ENCODE results near the gene CASP6.

CASP6 gene

DNA sequence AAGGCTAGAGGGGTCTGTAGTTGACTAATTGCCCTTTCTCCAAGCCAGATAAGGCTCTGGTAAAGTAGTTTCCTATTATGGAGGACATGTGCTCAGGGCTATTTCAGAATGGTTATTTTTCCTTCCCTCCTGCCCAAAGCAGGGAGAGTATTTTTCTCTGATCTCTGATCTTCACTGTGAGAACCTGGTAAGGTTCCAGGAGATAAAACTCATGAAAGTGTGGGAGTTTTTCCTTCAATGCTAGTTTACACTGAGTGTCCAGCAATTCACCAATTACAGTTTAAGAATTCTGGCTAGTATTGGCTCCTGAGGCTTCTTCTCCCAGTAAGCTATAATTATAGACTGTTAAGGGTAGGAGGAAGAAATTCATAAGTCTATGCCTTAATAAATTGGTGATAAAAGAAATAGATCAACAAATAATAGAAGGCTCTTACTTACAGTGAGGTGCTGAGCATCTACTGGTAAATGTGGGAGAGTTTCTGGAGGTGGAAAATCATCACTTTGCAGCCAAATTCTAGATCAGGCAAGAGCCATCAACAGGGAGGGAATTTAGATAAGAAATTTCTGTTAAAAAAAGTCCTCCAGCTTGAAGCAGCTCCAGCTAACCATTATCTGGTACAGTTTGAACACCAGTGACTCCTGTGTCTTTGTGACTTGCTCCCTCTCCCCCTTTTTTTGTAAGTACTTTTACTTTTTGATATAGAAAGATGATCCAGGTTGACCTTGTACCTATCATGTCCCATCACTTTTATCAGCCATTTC is 30.9 kb downstream of the CASP6 start:
- TF ChIP-seq, protein P1, sequence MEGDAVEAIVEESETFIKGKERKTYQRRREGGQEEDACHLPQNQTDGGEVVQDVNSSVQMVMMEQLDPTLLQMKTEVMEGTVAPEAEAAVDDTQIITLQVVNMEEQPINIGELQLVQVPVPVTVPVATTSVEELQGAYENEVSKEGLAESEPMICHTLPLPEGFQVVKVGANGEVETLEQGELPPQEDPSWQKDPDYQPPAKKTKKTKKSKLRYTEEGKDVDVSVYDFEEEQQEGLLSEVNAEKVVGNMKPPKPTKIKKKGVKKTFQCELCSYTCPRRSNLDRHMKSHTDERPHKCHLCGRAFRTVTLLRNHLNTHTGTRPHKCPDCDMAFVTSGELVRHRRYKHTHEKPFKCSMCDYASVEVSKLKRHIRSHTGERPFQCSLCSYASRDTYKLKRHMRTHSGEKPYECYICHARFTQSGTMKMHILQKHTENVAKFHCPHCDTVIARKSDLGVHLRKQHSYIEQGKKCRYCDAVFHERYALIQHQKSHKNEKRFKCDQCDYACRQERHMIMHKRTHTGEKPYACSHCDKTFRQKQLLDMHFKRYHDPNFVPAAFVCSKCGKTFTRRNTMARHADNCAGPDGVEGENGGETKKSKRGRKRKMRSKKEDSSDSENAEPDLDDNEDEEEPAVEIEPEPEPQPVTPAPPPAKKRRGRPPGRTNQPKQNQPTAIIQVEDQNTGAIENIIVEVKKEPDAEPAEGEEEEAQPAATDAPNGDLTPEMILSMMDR (IDR thresholded peaks at IDR 0.05; ENCODE audit: borderline replicate concordance, insufficient read depth, low read depth, low read length) = no peak
- no peak overlapping the region for H3K4me3 ChIP-seq (ENCODE audit: low read depth, low read length)

DNA sequence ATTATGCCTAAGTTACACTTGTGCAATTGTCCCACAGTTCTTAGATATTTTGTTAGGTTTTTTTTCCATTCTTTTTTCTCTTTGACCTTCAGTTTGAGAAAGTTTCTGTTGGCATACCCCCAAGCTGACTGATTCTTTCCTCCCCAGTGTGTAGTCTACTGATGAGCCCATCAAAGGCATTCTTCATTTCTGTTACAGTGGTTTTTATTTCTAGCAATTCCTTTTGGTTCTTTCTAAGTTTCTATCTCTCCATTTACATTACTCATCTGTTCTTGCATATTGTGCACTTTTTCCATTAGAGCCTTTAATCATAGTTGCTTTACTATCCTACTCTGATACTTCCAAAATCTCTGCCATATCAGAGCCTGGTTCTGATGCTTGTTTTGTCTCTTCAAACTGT is 31.9 kb downstream of the CASP6 start:
- TF ChIP-seq, protein P1 (IDR thresholded peaks at IDR 0.05; ENCODE audit: borderline replicate concordance, insufficient read depth, low read depth, low read length) = no peak
- H3K4me3 ChIP-seq (ENCODE audit: low read depth, low read length) = no peak overlapping the region

DNA sequence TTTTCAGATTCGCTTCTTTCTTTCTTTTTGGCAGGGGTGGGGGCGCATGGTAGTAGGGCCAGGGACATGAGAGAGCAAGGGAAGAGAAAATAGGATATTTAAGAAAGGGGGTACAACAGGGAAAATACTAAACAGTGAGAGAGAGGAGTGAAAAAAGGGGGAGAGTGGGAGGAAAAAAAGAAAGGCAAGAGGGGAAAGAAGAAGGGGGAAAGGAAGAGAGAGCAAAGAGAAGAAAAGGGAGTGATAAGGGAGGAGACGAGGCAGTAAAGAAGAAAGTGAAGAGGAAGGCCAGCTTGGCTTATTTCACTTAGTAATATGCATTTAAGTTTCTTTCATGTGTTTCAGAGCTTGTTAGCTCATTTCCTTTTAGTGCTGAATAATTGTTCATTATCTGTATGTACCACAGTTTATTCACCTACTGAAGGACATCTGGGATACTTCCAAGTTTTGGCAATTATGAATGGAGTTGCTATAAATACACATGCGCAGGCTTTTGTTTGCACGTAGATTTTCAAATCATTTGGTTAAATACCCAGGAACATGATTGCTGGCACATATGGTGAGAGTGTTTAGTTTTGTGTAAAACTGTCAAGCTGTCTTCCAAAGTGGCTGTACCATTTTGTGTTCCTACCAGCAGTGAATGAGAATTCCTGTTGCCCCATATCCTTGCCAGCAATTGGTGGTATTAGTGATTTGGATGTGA is 37.3 kb downstream of the CASP6 start:
- no peak overlapping the region for H3K4me3 ChIP-seq (ENCODE audit: low read depth, low read length)
- TF ChIP-seq, protein P1 (IDR thresholded peaks at IDR 0.05; ENCODE audit: borderline replicate concordance, insufficient read depth, low read depth, low read length) = no peak

DNA sequence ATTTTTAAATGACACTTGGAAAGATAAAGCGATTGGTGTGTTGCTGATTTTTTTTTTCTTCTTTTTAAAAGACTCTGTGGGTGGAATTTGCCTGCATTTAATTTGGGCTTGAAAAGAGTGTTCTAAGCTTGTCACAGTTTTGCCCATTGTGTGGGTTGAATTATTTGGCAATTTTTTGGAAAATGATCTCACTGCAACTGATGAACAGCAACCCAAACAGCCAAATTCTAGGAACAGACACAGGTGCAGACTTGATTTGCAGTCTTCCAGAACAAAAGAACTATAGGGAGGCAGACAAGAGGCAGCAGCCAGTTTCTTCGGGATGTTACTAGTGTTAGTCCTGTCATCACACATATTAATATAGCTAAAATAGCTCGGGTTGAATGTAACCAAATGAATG is 40.5 kb downstream of the CASP6 start:
- H3K4me3 ChIP-seq (ENCODE audit: low read depth, low read length) = no peak overlapping the region
- TF ChIP-seq, protein P1 (IDR thresholded peaks at IDR 0.05; ENCODE audit: borderline replicate concordance, insufficient read depth, low read depth, low read length) = no peak

DNA sequence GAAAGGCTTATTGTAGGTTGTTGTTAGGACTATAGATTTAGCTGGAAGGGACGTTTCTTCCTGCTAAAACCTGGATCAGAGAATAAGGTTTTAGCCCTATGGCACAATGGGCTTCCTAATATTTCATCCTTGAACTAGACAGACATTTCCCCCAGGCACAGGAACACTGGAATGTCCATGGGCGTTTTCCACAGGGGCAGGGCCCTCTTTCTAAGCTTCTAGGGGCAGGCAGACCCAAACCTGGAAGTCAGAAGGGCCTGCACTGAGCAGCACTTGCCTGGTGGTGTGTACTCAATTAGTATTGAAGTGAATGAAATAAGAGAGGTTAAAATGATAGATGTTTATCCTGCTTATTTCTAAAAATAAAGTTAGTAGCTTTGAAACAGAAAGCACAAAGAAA is 41.1 kb downstream of the CASP6 start:
- no peak overlapping the region for H3K4me3 ChIP-seq (ENCODE audit: low read depth, low read length)
- TF ChIP-seq, protein P1 (IDR thresholded peaks at IDR 0.05; ENCODE audit: borderline replicate concordance, insufficient read depth, low read depth, low read length) = no peak

DNA sequence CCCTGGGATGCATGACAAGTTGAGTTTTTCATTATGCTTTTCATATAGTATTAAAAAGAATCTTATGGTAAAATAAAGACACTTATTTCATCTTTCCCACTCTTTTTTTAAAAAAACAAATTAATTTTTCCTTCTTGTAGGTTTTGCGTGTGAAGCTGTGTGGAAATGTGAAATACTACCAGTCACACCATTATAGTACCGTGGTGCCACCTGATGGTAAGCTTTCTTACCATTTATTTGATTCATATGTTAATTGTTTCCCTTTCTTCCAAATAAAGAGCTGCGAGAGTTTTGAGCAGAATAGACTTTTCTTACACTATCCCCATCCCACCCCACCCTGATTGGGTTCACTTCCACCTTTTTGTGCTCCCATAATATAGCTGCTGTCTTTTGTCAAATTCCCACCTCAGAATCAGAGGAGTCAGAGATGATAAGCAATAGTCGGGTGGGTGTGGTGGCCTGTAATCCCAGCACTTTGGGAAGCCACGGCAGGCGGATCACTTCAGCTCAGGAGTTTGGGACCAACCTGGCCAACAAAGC is 44.3 kb downstream of the CASP6 start:
- H3K4me3 ChIP-seq (ENCODE audit: low read depth, low read length) = no peak overlapping the region
- TF ChIP-seq, protein P1 (IDR thresholded peaks at IDR 0.05; ENCODE audit: borderline replicate concordance, insufficient read depth, low read depth, low read length) = no peak
